Hepatocyte (in vitro differentiated cells): ENCODE measurements around the gene TTC14.

ENCODE experiments used
- EZH2 ChIP-seq: fragments of 200-600 bp; sonication (generic); IDR thresholded peaks from 2 replicates; pipeline ENCODE4 v1.6.1; 2016; ENCODE audit warnings: antibody characterized with exemption, mild to moderate bottlenecking, borderline replicate concordance
- TF ChIP-seq, protein P1 (sequence below): fragments of 200-600 bp; sonication (generic); IDR thresholded peaks from 2 replicates; pipeline ENCODE4 v1.5.1; 2016; ENCODE audit warnings: antibody characterized with exemption, mild to moderate bottlenecking; ENCODE audit not compliant: poor library complexity

DNA sequence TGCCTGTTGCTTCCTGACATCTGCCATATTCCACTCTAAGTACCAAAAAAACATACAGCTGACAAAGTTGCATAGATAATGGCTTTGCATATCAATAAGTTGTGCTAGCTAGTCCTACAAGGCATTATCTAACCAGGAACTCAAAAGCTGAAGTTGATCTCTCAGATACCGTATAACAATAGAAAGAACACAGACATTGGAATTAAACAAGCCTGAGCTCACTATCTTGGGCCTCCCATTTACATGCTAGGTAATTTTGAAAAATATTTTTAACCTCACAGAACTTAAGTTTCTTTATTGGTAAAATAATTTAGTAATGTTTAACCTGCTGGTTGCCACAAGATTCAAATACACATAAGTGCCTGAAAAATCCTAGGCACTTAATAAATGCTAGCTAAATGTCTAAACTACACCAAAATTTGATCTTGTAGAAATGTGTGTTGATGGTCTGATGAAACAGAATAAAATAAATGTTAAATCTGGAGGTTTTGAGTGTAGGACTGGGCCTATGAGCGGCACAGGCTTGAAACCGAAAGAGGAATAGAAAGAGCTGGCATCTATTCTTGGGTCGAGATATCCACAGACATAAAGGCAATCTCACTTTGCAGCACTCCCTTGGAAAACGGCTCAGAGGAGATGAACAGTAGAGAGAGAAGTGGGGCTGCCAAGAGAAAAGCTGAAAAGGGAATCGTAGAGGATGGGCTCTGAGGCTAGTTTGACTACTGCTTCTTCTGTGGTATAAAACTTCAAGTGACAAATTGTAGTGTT is 29.9 kb upstream of the TTC14 start:
- TF ChIP-seq, protein P1, sequence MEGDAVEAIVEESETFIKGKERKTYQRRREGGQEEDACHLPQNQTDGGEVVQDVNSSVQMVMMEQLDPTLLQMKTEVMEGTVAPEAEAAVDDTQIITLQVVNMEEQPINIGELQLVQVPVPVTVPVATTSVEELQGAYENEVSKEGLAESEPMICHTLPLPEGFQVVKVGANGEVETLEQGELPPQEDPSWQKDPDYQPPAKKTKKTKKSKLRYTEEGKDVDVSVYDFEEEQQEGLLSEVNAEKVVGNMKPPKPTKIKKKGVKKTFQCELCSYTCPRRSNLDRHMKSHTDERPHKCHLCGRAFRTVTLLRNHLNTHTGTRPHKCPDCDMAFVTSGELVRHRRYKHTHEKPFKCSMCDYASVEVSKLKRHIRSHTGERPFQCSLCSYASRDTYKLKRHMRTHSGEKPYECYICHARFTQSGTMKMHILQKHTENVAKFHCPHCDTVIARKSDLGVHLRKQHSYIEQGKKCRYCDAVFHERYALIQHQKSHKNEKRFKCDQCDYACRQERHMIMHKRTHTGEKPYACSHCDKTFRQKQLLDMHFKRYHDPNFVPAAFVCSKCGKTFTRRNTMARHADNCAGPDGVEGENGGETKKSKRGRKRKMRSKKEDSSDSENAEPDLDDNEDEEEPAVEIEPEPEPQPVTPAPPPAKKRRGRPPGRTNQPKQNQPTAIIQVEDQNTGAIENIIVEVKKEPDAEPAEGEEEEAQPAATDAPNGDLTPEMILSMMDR: no peak
- TF ChIP-seq EZH2: no peak
